WTC11 (cell line): ENCODE results near the gene ADCY5. TPM values are rescaled to one million over a fixed set of nuclear protein-coding genes. Genes with fewer than 3 reads are reported as not detected.

Experiments used
- ATAC-seq: fragments of 200-7000 bp; cut with Tn5 transposase; 2 replicates; pipeline ENCODE4 v1.10.0; 2021; ENCODE audit warnings: mild to moderate bottlenecking, moderate library complexity
- CTCF ChIA-PET: fragments of 300-600 bp; sonication (Branson Sonifier 250); formaldehyde crosslinking; loops from one replicate; lab custom pipeline; 2021; ENCODE audit warnings: antibody characterized with exemption; lab: Charles Lee
- POLR2A ChIA-PET: fragments of 350-600 bp; sonication (Branson Sonifier 250); formaldehyde crosslinking; loops from one replicate; lab custom pipeline; 2021; ENCODE audit warnings: antibody characterized with exemption; lab: Charles Lee
- DNase-seq: peaks from one replicate; pipeline ENCODE4 v3.0.0; 2021; ENCODE audit warnings: low spot score
- H3K27ac Mint-ChIP-seq: 2 replicates; pipeline ENCODE4 v1.8.0; 2021; ENCODE audit warnings: mixed read lengths
- H3K27me3 Mint-ChIP-seq: 2 replicates; pipeline ENCODE4 v1.8.0; 2021; ENCODE audit warnings: low read depth, mild to moderate bottlenecking, moderate library complexity, mixed read lengths
- H3K36me3 Mint-ChIP-seq: 2 replicates; pipeline ENCODE4 v1.8.0; 2021; ENCODE audit warnings: mixed read lengths
- H3K4me1 Mint-ChIP-seq: 2 replicates; pipeline ENCODE4 v1.8.0; 2022; ENCODE audit warnings: mixed read lengths
- H3K4me3 Mint-ChIP-seq: 2 replicates; pipeline ENCODE4 v1.8.0; 2021; ENCODE audit warnings: mild to moderate bottlenecking, moderate library complexity, mixed read lengths
- H3K9me3 Mint-ChIP-seq: 2 replicates; pipeline ENCODE4 v1.8.0; 2021; ENCODE audit warnings: mixed read lengths
- ATF1 ChIP-seq: sonication (generic); formaldehyde crosslinking; IDR thresholded peaks from 2 replicates; pipeline ENCODE4 v1.8.1; 2023; ENCODE audit warnings: mild to moderate bottlenecking, moderate library complexity, missing genetic modification reagents
- ATF2 ChIP-seq: sonication (generic); formaldehyde crosslinking; IDR thresholded peaks from 2 replicates; pipeline ENCODE4 v1.8.1; 2022; ENCODE audit warnings: low read depth, missing genetic modification reagents, borderline replicate concordance
- CBFB ChIP-seq: sonication (generic); formaldehyde crosslinking; IDR thresholded peaks from 2 replicates; pipeline ENCODE4 v1.8.1; 2022; ENCODE audit warnings: mild to moderate bottlenecking, low read depth, missing genetic modification reagents
- FOXJ3 ChIP-seq: sonication (generic); formaldehyde crosslinking; IDR thresholded peaks from 2 replicates; pipeline ENCODE4 v1.9.0; 2021; ENCODE audit warnings: missing genetic modification reagents, mild to moderate bottlenecking, borderline replicate concordance
- GABPB1 ChIP-seq: sonication (generic); formaldehyde crosslinking; IDR thresholded peaks from 2 replicates; pipeline ENCODE4 v1.8.1; 2023; ENCODE audit warnings: mild to moderate bottlenecking, missing genetic modification reagents
- GRHL2 ChIP-seq: fragments of 250-450 bp; sonication (Bioruptor Pico); IDR thresholded peaks from 2 replicates; pipeline ENCODE4 v1.8.0; 2022; ENCODE audit warnings: mild to moderate bottlenecking, moderate library complexity; ENCODE audit not compliant: insufficient replicate concordance, severe bottlenecking
- IRF2 ChIP-seq: sonication (generic); formaldehyde crosslinking; IDR thresholded peaks from 2 replicates; pipeline ENCODE4 v1.8.0; 2022; ENCODE audit warnings: low read depth, missing genetic modification reagents, borderline replicate concordance
- JUN ChIP-seq: sonication (generic); formaldehyde crosslinking; IDR thresholded peaks from 2 replicates; pipeline ENCODE4 v1.8.0; 2023; ENCODE audit warnings: mild to moderate bottlenecking, missing genetic modification reagents
- NFYB ChIP-seq: sonication (generic); formaldehyde crosslinking; conservative IDR thresholded peaks from 2 replicates; pipeline ENCODE4 v1.8.0; 2022; ENCODE audit warnings: low read depth, missing genetic modification reagents
- PRDM15 ChIP-seq: sonication (generic); formaldehyde crosslinking; IDR thresholded peaks from 2 replicates; pipeline ENCODE4 v1.8.0; 2022; ENCODE audit warnings: missing genetic modification reagents
- RELA ChIP-seq: sonication (generic); formaldehyde crosslinking; IDR thresholded peaks from 2 replicates; pipeline ENCODE4 v1.8.1; 2022; ENCODE audit warnings: missing genetic modification reagents, mild to moderate bottlenecking, borderline replicate concordance
- TEAD4 ChIP-seq: sonication (generic); formaldehyde crosslinking; IDR thresholded peaks from 2 replicates; pipeline ENCODE4 v1.8.0; 2022; ENCODE audit warnings: mild to moderate bottlenecking, missing genetic modification reagents
- ZNF263 ChIP-seq: sonication (generic); formaldehyde crosslinking; IDR thresholded peaks from 2 replicates; pipeline ENCODE4 v1.8.1; 2022; ENCODE audit warnings: low read depth, mild to moderate bottlenecking, moderate library complexity, missing genetic modification reagents
- ZNF396 ChIP-seq: fragments of 250-450 bp; sonication (Bioruptor Pico); IDR thresholded peaks from 2 replicates; pipeline ENCODE4 v1.8.0; 2021; ENCODE audit warnings: mild to moderate bottlenecking, moderate library complexity, borderline replicate concordance
- ZNF416 ChIP-seq: fragments of 250-450 bp; sonication (Bioruptor Pico); IDR thresholded peaks from 2 replicates; pipeline ENCODE4 v1.9.0; 2021; ENCODE audit warnings: mild to moderate bottlenecking, inconsistent platforms
- ZNF423 ChIP-seq: fragments of 250-450 bp; sonication (Bioruptor Pico); IDR thresholded peaks from 2 replicates; pipeline ENCODE4 v2.1.2; 2022; ENCODE audit warnings: mild to moderate bottlenecking, moderate library complexity
- ZNF671 ChIP-seq: fragments of 250-450 bp; sonication (Bioruptor Pico); IDR thresholded peaks from 2 replicates; pipeline ENCODE4 v1.8.0; 2021; ENCODE audit warnings: mild to moderate bottlenecking
- total RNA-seq: library from RNA; stranded (reverse); gene quantifications from 3 replicates; pipeline ENCODE4 v1.2.3, GENCODE V29; 2021
- TF ChIP-seq, protein P1 (sequence below): sonication (generic); formaldehyde crosslinking; IDR thresholded peaks from 2 replicates; pipeline ENCODE4 v1.8.1; 2022; ENCODE audit warnings: low read depth, mild to moderate bottlenecking, moderate library complexity, missing genetic modification reagents, borderline replicate concordance
- TF ChIP-seq, protein P2 (sequence below): sonication (generic); formaldehyde crosslinking; IDR thresholded peaks from 2 replicates; pipeline ENCODE4 v1.8.0; 2023; ENCODE audit warnings: missing genetic modification reagents, mild to moderate bottlenecking, borderline replicate concordance
- TF ChIP-seq, protein P3 (sequence below): sonication (generic); formaldehyde crosslinking; IDR thresholded peaks from 2 replicates; pipeline ENCODE4 v1.8.1; 2023; ENCODE audit warnings: mild to moderate bottlenecking, missing genetic modification reagents, moderate library complexity
- TF ChIP-seq, protein P4 (sequence below): sonication (generic); formaldehyde crosslinking; IDR thresholded peaks from 2 replicates; pipeline ENCODE4 v1.8.1; 2023; ENCODE audit warnings: mild to moderate bottlenecking, missing genetic modification reagents, moderate library complexity
- TF ChIP-seq, protein P5 (sequence below): sonication (generic); formaldehyde crosslinking; IDR thresholded peaks from 2 replicates; pipeline ENCODE4 v1.8.0; 2022; ENCODE audit warnings: mild to moderate bottlenecking, missing genetic modification reagents

The ADCY5 gene
- total RNA-seq, 1 experiment from 2014 or later, result 23.5 TPM

DNA sequence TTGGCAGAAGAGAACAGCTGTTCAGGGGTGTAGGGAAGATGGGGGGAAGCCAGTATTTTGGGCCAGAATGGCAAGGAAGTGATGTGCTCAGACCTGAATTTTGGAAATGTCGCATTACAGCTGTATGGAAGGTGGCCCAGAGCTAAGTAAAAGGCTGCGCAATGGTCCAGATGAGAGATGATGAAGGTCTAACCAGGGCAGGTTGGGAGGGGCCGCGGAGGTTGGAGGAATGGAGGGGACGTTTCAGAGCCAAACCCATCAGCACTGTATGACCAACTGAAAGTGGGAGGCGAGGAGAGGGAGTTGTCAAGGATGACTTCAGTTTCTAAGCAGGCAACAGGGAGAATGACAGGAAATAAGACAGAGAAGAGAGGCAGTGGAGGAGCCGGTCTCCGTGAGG is 60.8 kb downstream of the ADCY5 start:
- ATAC-seq (no peak), DNase-seq (no peak)
- no peaks in the 10 kb centered on the region for H3K27me3 Mint-ChIP-seq
- peaks cover 33% of the 10 kb centered on the region for H3K4me1 Mint-ChIP-seq
- H3K4me3 Mint-ChIP-seq, result no peak overlapping the region
- CTCF ChIA-PET, result no interaction called here
- POLR2A ChIA-PET, result no interaction called here
- no peaks in the 10 kb centered on the region for H3K36me3 Mint-ChIP-seq
- H3K27ac Mint-ChIP-seq, result no peak overlapping the region
- H3K9me3 Mint-ChIP-seq, result no peaks in the 10 kb centered on the region
- TF ChIP-seq PRDM15 (no peak), RELA (no peak), ZNF423 (no peak), JUN (CRISPR knock-in tag) (no peak), FOXJ3 (CRISPR knock-in tag) (no peak), ZNF396 (no peak), ZNF263 (CRISPR knock-in tag) (no peak)
- TF ChIP-seq, protein P1, sequence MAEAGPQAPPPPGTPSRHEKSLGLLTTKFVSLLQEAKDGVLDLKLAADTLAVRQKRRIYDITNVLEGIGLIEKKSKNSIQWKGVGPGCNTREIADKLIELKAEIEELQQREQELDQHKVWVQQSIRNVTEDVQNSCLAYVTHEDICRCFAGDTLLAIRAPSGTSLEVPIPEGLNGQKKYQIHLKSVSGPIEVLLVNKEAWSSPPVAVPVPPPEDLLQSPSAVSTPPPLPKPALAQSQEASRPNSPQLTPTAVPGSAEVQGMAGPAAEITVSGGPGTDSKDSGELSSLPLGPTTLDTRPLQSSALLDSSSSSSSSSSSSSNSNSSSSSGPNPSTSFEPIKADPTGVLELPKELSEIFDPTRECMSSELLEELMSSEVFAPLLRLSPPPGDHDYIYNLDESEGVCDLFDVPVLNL, result no peak

GRCh38 chr3:123387532-123387931 is 61.4 kb downstream of the ADCY5 start:
- no peaks in the 10 kb centered on the region for H3K9me3 Mint-ChIP-seq
- TF ChIP-seq TEAD4 (CRISPR knock-in tag) (no peak), CBFB (CRISPR knock-in tag) (no peak), GRHL2 (CRISPR knock-in tag) (no peak), ZNF416 (CRISPR knock-in tag) (no peak), GABPB1 (CRISPR knock-in tag) (no peak), ATF2 (CRISPR knock-in tag) (no peak), ZNF671 (CRISPR knock-in tag) (no peak), IRF2 (CRISPR knock-in tag) (no peak), ATF1 (CRISPR knock-in tag) (no peak), FOXJ3 (CRISPR knock-in tag) (no peak), NFYB (no peak), JUN (CRISPR knock-in tag) (no peak)
- TF ChIP-seq, protein P1, result no peak
- TF ChIP-seq, protein P2, sequence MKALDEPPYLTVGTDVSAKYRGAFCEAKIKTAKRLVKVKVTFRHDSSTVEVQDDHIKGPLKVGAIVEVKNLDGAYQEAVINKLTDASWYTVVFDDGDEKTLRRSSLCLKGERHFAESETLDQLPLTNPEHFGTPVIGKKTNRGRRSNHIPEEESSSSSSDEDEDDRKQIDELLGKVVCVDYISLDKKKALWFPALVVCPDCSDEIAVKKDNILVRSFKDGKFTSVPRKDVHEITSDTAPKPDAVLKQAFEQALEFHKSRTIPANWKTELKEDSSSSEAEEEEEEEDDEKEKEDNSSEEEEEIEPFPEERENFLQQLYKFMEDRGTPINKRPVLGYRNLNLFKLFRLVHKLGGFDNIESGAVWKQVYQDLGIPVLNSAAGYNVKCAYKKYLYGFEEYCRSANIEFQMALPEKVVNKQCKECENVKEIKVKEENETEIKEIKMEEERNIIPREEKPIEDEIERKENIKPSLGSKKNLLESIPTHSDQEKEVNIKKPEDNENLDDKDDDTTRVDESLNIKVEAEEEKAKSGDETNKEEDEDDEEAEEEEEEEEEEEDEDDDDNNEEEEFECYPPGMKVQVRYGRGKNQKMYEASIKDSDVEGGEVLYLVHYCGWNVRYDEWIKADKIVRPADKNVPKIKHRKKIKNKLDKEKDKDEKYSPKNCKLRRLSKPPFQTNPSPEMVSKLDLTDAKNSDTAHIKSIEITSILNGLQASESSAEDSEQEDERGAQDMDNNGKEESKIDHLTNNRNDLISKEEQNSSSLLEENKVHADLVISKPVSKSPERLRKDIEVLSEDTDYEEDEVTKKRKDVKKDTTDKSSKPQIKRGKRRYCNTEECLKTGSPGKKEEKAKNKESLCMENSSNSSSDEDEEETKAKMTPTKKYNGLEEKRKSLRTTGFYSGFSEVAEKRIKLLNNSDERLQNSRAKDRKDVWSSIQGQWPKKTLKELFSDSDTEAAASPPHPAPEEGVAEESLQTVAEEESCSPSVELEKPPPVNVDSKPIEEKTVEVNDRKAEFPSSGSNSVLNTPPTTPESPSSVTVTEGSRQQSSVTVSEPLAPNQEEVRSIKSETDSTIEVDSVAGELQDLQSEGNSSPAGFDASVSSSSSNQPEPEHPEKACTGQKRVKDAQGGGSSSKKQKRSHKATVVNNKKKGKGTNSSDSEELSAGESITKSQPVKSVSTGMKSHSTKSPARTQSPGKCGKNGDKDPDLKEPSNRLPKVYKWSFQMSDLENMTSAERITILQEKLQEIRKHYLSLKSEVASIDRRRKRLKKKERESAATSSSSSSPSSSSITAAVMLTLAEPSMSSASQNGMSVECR (CRISPR knock-in tag), result no peak
- TF ChIP-seq, protein P3, sequence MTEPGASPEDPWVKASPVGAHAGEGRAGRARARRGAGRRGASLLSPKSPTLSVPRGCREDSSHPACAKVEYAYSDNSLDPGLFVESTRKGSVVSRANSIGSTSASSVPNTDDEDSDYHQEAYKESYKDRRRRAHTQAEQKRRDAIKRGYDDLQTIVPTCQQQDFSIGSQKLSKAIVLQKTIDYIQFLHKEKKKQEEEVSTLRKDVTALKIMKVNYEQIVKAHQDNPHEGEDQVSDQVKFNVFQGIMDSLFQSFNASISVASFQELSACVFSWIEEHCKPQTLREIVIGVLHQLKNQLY (CRISPR knock-in tag), result no peak
- TF ChIP-seq, protein P4, sequence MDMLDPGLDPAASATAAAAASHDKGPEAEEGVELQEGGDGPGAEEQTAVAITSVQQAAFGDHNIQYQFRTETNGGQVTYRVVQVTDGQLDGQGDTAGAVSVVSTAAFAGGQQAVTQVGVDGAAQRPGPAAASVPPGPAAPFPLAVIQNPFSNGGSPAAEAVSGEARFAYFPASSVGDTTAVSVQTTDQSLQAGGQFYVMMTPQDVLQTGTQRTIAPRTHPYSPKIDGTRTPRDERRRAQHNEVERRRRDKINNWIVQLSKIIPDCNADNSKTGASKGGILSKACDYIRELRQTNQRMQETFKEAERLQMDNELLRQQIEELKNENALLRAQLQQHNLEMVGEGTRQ (CRISPR knock-in tag), result no peak
- TF ChIP-seq, protein P5, sequence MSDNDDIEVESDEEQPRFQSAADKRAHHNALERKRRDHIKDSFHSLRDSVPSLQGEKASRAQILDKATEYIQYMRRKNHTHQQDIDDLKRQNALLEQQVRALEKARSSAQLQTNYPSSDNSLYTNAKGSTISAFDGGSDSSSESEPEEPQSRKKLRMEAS (CRISPR knock-in tag), result no peak
- TF ChIP-seq, all 79 proteins: peak for 0
- CTCF ChIA-PET, result no interaction called here
- H3K27me3 Mint-ChIP-seq, result no peaks in the 10 kb centered on the region
- ATAC-seq, result no peak
- DNase-seq, result no peak
- peaks cover 32% of the 10 kb centered on the region for H3K4me1 Mint-ChIP-seq
- no peak overlapping the region for H3K4me3 Mint-ChIP-seq
- POLR2A ChIA-PET, result no interaction called here
- H3K36me3 Mint-ChIP-seq, result no peaks in the 10 kb centered on the region
- H3K27ac Mint-ChIP-seq, result no peak overlapping the region
